Endometrium (tissue), 2 donors: Measurements from ENCODE around the gene ACTR5.

Experiments used
- FAIRE-seq: peaks from 2 replicates; lab custom pipeline; 2012; peaks lifted over from hg19 to GRCh38; lab: Jason Lieb, UNC
- donor health status: control.
- donor health status: control.

The ACTR5 gene

GRCh38 chr20:38748097-38748860 is at the start of gene ACTR5:
Gene ACTR5, plus strand, starts transcription at chr20:38748460. Its CDS starts 19 bp downstream, at chr20:38748479.
- no peak for FAIRE-seq

GRCh38 chr20:38698541-38698940 is 49.7 kb upstream of the ACTR5 start:
- FAIRE-seq: no peak

- FAIRE-seq: no peak
Observed at GRCh38 chr20:38700141-38700540, 48.1 kb upstream of the ACTR5 start.

GRCh38 chr20:38700926-38701325 is 47.3 kb upstream of the ACTR5 start:
- FAIRE-seq: no peak

GRCh38 chr20:38703526-38703925 is 44.7 kb upstream of the ACTR5 start:
- no peak for FAIRE-seq

GRCh38 chr20:38704136-38704535 is 44.1 kb upstream of the ACTR5 start:
- no peak for FAIRE-seq

- FAIRE-seq: no peak
Observed at GRCh38 chr20:38706509-38706908, 41.8 kb upstream of the ACTR5 start.

- no peak for FAIRE-seq
Observed at GRCh38 chr20:38714308-38714707, 34.0 kb upstream of the ACTR5 start.

- no peak for FAIRE-seq
Observed at GRCh38 chr20:38715646-38716045, 32.6 kb upstream of the ACTR5 start.

- FAIRE-seq: no peak
Observed at GRCh38 chr20:38722683-38723016, 25.6 kb upstream of the ACTR5 start.

GRCh38 chr20:38723017-38723847 is 25.0 kb upstream of the ACTR5 start:
- no peak for FAIRE-seq

- FAIRE-seq: no peak
Observed at GRCh38 chr20:38723848-38724625, 24.2 kb upstream of the ACTR5 start, which contains the start of gene SLC32A1. Gene SLC32A1, plus strand, starts transcription at chr20:38724486. Its CDS starts 239 bp downstream, at chr20:38724725.

GRCh38 chr20:38724626-38725147 is 23.6 kb upstream of the ACTR5 start:
- FAIRE-seq: no peak

GRCh38 chr20:38725148-38725901 is 22.9 kb upstream of the ACTR5 start:
- FAIRE-seq: no peak

GRCh38 chr20:38725931-38726803 is 22.1 kb upstream of the ACTR5 start:
- FAIRE-seq: no peak

GRCh38 chr20:38726804-38727606 is 21.3 kb upstream of the ACTR5 start:
- no peak for FAIRE-seq

GRCh38 chr20:38727607-38728190 is 20.6 kb upstream of the ACTR5 start:
- no peak for FAIRE-seq

GRCh38 chr20:38728191-38728781 is 20.0 kb upstream of the ACTR5 start:
- no peak for FAIRE-seq
